CD8-positive, alpha-beta memory T cell (primary cell): ENCODE results near the gene ABLIM3. TPM values are rescaled to one million over a fixed set of nuclear protein-coding genes. Genes with fewer than 3 reads are reported as not detected.

Experiments
- CTCF ChIA-PET: fragments of 350-600 bp; sonication (Branson Sonifier 250); formaldehyde crosslinking; loops from one replicate; lab custom pipeline; 2021; ENCODE audit warnings: antibody characterized with exemption; lab: Charles Lee
- POLR2A ChIA-PET: fragments of 350-600 bp; sonication (Branson Sonifier 250); formaldehyde crosslinking; loops from one replicate; lab custom pipeline; 2021; ENCODE audit warnings: antibody characterized with exemption; lab: Charles Lee
- DNase-seq, 5 donors: peaks; one replicate each; pipeline versions ENCODE4 v3.0.0 to v3.0.0-alpha.2; 2020 to 2022; ENCODE audit warnings: mixed read lengths in 1 of 5
- H3K27ac ChIP-seq: one replicate; pipeline ENCODE4 v1.7.0; 2013; ENCODE audit warnings: low read depth, mild to moderate bottlenecking, low read length, moderate library complexity
- H3K27me3 ChIP-seq: 2 replicates; pipeline ENCODE4 v1.7.0; 2013; ENCODE audit warnings: low read length, mild to moderate bottlenecking; ENCODE audit not compliant: insufficient read depth, poor library complexity, severe bottlenecking
- H3K36me3 ChIP-seq: 2 replicates; pipeline ENCODE4 v1.7.0; 2013; ENCODE audit warnings: mild to moderate bottlenecking, low read length, moderate library complexity; ENCODE audit not compliant: insufficient read depth
- H3K4me1 ChIP-seq: 2 replicates; pipeline ENCODE4 v1.7.0; 2013; ENCODE audit warnings: mild to moderate bottlenecking, low read length, moderate library complexity; ENCODE audit not compliant: insufficient read depth
- H3K4me3 ChIP-seq: 2 replicates; pipeline ENCODE4 v1.7.0; 2013; ENCODE audit warnings: mild to moderate bottlenecking, low read length
- H3K9me3 ChIP-seq: 2 replicates; pipeline ENCODE4 v1.7.0; 2013; ENCODE audit warnings: mild to moderate bottlenecking, low read length
- H3K27ac Mint-ChIP-seq, 8 donors: one replicate each; pipeline ENCODE4 v1.8.0; 2020 to 2021; ENCODE audit warnings: mixed read lengths in 8 of 8, mild to moderate bottlenecking in 6 of 8, inconsistent platforms in 3 of 8, moderate library complexity in 3 of 8
- H3K27me3 Mint-ChIP-seq, 2 donors: one replicate each; pipeline ENCODE4 v1.8.0; 2020 to 2021; ENCODE audit warnings: mixed read lengths in 2 of 2, mild to moderate bottlenecking in 1 of 2, moderate library complexity in 1 of 2
- H3K36me3 Mint-ChIP-seq, 3 donors: one replicate each; pipeline ENCODE4 v1.8.0; 2020 to 2021; ENCODE audit warnings: mixed read lengths in 3 of 3, inconsistent platforms in 1 of 3, mild to moderate bottlenecking in 1 of 3
- H3K4me1 Mint-ChIP-seq, 3 donors: one replicate each; pipeline ENCODE4 v1.8.0; 2020 to 2021; ENCODE audit warnings: mixed read lengths in 3 of 3, inconsistent platforms in 1 of 3, mild to moderate bottlenecking in 1 of 3
- H3K4me3 Mint-ChIP-seq, 7 donors: one replicate each; pipeline ENCODE4 v1.8.0; 2020 to 2021; ENCODE audit warnings: mixed read lengths in 7 of 7, mild to moderate bottlenecking in 6 of 7, moderate library complexity in 4 of 7, inconsistent platforms in 2 of 7
- H3K9me3 Mint-ChIP-seq, 5 donors: one replicate each; pipeline ENCODE4 v1.8.0; 2020 to 2022; ENCODE audit warnings: mixed read lengths in 5 of 5, mild to moderate bottlenecking in 3 of 5, moderate library complexity in 2 of 5, inconsistent platforms in 1 of 5
- polyA plus RNA-seq: library from polyadenylated mRNA; unstranded; fragments of 300-500 nt; fragmentation: Illumina TruSeq; gene quantifications from one replicate; pipeline ENCODE4 v1.2.3, GENCODE V29; 2021
- total RNA-seq, 2 experiments: library from RNA; stranded (reverse); gene quantifications; one replicate each; pipeline ENCODE4 v1.2.3, GENCODE V29; 2021

ABLIM3 gene
- total and polyA plus RNA-seq, 3 experiments from 2014 or later = 0.09 TPM; not detected in 2

DNA sequence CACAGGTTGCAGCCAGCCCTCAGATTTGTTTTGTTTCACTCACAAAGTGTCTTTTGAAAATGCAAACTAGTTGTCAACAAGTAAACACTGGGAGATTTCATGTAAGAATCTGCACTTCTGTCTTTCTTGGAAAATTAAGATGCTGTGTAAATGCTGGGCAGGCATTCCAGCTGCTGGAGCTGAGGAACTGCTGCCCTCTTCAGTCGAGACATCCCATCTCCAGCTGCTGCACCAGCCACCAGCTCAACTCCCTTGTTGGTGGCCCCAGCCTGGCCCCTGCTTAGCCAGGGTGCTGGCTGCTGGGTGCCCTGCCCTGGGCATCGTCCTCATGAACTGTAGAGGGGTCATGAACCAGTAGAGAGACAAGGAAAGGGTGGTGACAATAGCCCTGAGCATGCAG is 97.2 kb downstream of the ABLIM3 start:
- peaks cover 19 to 23% of the 10 kb centered on the region in 2 donors for H3K27me3 Mint-ChIP-seq
- ChIA-PET POLR2A (no interaction called here), CTCF (no interaction called here)
- peaks cover 0 to 4% (median 0%) of the 10 kb centered on the region in 3 donors for H3K36me3 Mint-ChIP-seq
- peaks cover 11 to 43% (median 35%) of the 10 kb centered on the region in 3 donors for H3K4me1 Mint-ChIP-seq
- H3K4me3 Mint-ChIP-seq = no peak overlapping the region
- H3K9me3 ChIP-seq = no peaks in the 10 kb centered on the region
- H3K36me3 ChIP-seq = no peaks in the 10 kb centered on the region
- H3K27me3 ChIP-seq = no peaks in the 10 kb centered on the region
- peaks cover 28% of the 10 kb centered on the region for H3K4me1 ChIP-seq
- no peak for DNase-seq
- peak overlapping the region in 1 of 8 donors; percentile 2 for H3K27ac Mint-ChIP-seq
- H3K4me3 ChIP-seq = no peak overlapping the region
- H3K27ac ChIP-seq = no peak overlapping the region
- H3K9me3 Mint-ChIP-seq = no peaks in the 10 kb centered on the region

DNA sequence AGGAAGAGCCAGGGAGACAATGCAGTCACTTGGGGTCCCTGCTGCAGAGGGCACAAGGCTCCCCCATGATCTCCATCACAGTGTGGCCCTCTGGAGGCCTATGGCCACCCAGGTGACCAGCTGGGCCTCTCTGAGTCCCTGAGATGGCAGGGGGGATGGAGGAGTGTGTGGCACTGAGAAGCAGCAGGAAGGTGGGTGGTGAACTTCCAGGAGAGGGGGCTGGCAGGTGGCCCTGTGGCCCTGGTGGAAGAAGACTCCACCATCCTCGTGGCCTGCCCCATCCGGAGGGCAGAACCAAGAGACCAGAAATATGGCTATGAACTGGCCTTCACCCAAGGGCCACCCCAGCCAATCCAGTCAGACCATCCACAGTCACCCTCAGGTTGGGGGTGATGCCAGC is 98.6 kb downstream of the ABLIM3 start:
- Histone ChIP-seq H3K27ac (no peak overlapping the region), H3K9me3 (no peaks in the 10 kb centered on the region), H3K36me3 (no peaks in the 10 kb centered on the region), H3K4me3 (peak overlapping the region; percentile 21), H3K4me1 (peaks cover 28% of the 10 kb centered on the region), H3K27me3 (no peaks in the 10 kb centered on the region)
- ChIA-PET POLR2A (interaction anchor here (0.6 kb wide), 1 partner anchor 1910 kb away, joined by 3 read pairs; no protein-coding TSS in a partner anchor), CTCF (interaction anchor here (2.6 kb wide), 1 partner anchor 99 kb away, joined by 12 read pairs; the partner anchor contains the start of gene ABLIM3)
- peaks cover 0 to 4% (median 0%) of the 10 kb centered on the region in 3 donors for H3K36me3 Mint-ChIP-seq
- peak overlapping the region in 6 of 8 donors; percentile 42 to 91 (median 84) for H3K27ac Mint-ChIP-seq
- no peak for DNase-seq
- no peaks in the 10 kb centered on the region for H3K9me3 Mint-ChIP-seq
- H3K27me3 Mint-ChIP-seq = peaks cover 14 to 19% of the 10 kb centered on the region in 2 donors
- H3K4me3 Mint-ChIP-seq = peak overlapping the region in 5 of 7 donors; percentile 27 to 78 (median 62)
- peaks cover 11 to 44% (median 35%) of the 10 kb centered on the region in 3 donors for H3K4me1 Mint-ChIP-seq

GRCh38 chr5:149240354-149240998 is 99.2 kb downstream of the ABLIM3 start:
- H3K4me1 Mint-ChIP-seq = peaks cover 11 to 50% (median 35%) of the 10 kb centered on the region in 3 donors
- POLR2A ChIA-PET = interaction anchor here (0.6 kb wide), 1 partner anchor 1910 kb away, joined by 3 read pairs; no protein-coding TSS in a partner anchor
- H3K27me3 ChIP-seq = no peaks in the 10 kb centered on the region
- CTCF ChIA-PET = interaction anchor here (0.7 to 2.6 kb wide), 5 partner anchors 17 to 102 kb away, joined by 3 to 12 read pairs (median 6); partner anchors contain the start of gene ABLIM3
- DNase-seq = peak; percentile 51 to 90 (median 64)
- H3K9me3 ChIP-seq = no peaks in the 10 kb centered on the region
- H3K27ac Mint-ChIP-seq = peak overlapping the region; percentile 42 to 91 (median 83)
- H3K27me3 Mint-ChIP-seq = peaks cover 20 to 21% of the 10 kb centered on the region in 2 donors
- no peaks in the 10 kb centered on the region for H3K9me3 Mint-ChIP-seq
- H3K4me3 ChIP-seq = peak overlapping the region; percentile 38
- H3K27ac ChIP-seq = no peak overlapping the region
- peaks cover 0 to 4% (median 1%) of the 10 kb centered on the region in 3 donors for H3K36me3 Mint-ChIP-seq
- H3K36me3 ChIP-seq = no peaks in the 10 kb centered on the region
- peaks cover 28% of the 10 kb centered on the region for H3K4me1 ChIP-seq
- peak overlapping the region; percentile 9 to 78 (median 34) for H3K4me3 Mint-ChIP-seq

GRCh38 chr5:149242339-149242738 is 101.0 kb downstream of the ABLIM3 start:
- Mint-ChIP-seq H3K36me3 (peaks cover 0 to 13% (median 1%) of the 10 kb centered on the region in 3 donors), H3K9me3 (no peaks in the 10 kb centered on the region), H3K4me3 (peak overlapping the region in 2 of 7 donors; percentile 21 to 60), H3K27ac (peak overlapping the region in 2 of 8 donors; percentile 26 to 58), H3K4me1 (peaks cover 11 to 52% (median 35%) of the 10 kb centered on the region in 3 donors), H3K27me3 (peaks cover 25 to 26% of the 10 kb centered on the region in 2 donors)
- ChIA-PET CTCF (interaction anchor here (1.5 to 2.2 kb wide), 2 partner anchors 22 to 27 kb away, joined by 6 to 8 read pairs; no protein-coding TSS in a partner anchor), POLR2A (no interaction called here)
- Histone ChIP-seq H3K4me3 (no peak overlapping the region), H3K27ac (no peak overlapping the region), H3K9me3 (no peaks in the 10 kb centered on the region), H3K4me1 (peaks cover 28% of the 10 kb centered on the region), H3K27me3 (no peaks in the 10 kb centered on the region), H3K36me3 (no peaks in the 10 kb centered on the region)
- DNase-seq = no peak

GRCh38 chr5:149246906-149247305 is 105.6 kb downstream of the ABLIM3 start:
- Histone ChIP-seq H3K27me3 (no peaks in the 10 kb centered on the region), H3K36me3 (no peaks in the 10 kb centered on the region), H3K4me3 (no peak overlapping the region), H3K27ac (no peak overlapping the region), H3K4me1 (no peaks in the 10 kb centered on the region), H3K9me3 (no peaks in the 10 kb centered on the region)
- CTCF ChIA-PET = no interaction called here
- peaks cover 13 to 21% of the 10 kb centered on the region in 2 donors for H3K27me3 Mint-ChIP-seq
- H3K4me1 Mint-ChIP-seq = peaks cover 0 to 16% (median 6%) of the 10 kb centered on the region in 3 donors
- POLR2A ChIA-PET = no interaction called here
- no peak for DNase-seq
- no peak overlapping the region for H3K27ac Mint-ChIP-seq
- no peaks in the 10 kb centered on the region for H3K9me3 Mint-ChIP-seq
- no peak overlapping the region for H3K4me3 Mint-ChIP-seq
- peaks cover 0 to 10% (median 1%) of the 10 kb centered on the region in 3 donors for H3K36me3 Mint-ChIP-seq

- H3K4me1 Mint-ChIP-seq = peaks cover 0 to 10% (median under 1%) of the 10 kb centered on the region in 3 donors
- Histone ChIP-seq H3K36me3 (no peaks in the 10 kb centered on the region), H3K4me3 (no peak overlapping the region), H3K9me3 (no peaks in the 10 kb centered on the region), H3K4me1 (no peaks in the 10 kb centered on the region), H3K27me3 (no peaks in the 10 kb centered on the region), H3K27ac (no peak overlapping the region)
- no peaks in the 10 kb centered on the region for H3K9me3 Mint-ChIP-seq
- CTCF ChIA-PET = interaction anchor here (0.8 kb wide), 1 partner anchor 106 kb away, joined by 4 read pairs; the partner anchor contains the start of gene ABLIM3
- DNase-seq = no peak
- peaks cover 11 to 21% of the 10 kb centered on the region in 2 donors for H3K27me3 Mint-ChIP-seq
- POLR2A ChIA-PET = no interaction called here
- H3K27ac Mint-ChIP-seq = no peak overlapping the region
- no peak overlapping the region for H3K4me3 Mint-ChIP-seq
- H3K36me3 Mint-ChIP-seq = peaks cover 0 to 10% (median 1%) of the 10 kb centered on the region in 3 donors
Observed at GRCh38 chr5:149247726-149248125, 106.4 kb downstream of the ABLIM3 start.

- H3K9me3 Mint-ChIP-seq = no peaks in the 10 kb centered on the region
- no peaks in the 10 kb centered on the region for H3K4me1 ChIP-seq
- DNase-seq = no peak
Observed at GRCh38 chr5:149251546-149251945, 110.3 kb downstream of the ABLIM3 start.

DNA sequence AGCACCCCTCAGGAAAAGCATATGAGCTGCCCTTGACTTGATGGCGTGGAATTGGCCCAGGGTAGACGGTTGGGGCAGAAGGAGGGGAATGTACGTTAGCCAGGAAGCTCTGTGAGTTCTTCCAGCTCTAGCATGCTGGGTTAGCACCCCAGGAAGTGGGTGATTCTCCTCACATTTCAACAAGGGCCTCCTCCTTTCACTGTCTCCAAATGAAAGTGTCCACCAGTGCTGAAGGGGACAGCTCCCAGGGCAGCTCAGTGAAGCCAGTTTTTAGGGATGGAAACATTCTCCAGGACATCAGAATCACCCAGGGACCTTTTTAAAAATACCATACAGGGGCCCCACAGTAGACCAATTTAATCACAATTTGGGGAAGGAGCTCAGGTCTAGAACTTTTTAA is 113.2 kb downstream of the ABLIM3 start:
- no peak for DNase-seq
- Histone ChIP-seq H3K4me3 (no peak overlapping the region), H3K27ac (no peak overlapping the region), H3K27me3 (no peaks in the 10 kb centered on the region), H3K4me1 (no peaks in the 10 kb centered on the region), H3K9me3 (no peaks in the 10 kb centered on the region), H3K36me3 (no peaks in the 10 kb centered on the region)
- POLR2A ChIA-PET = no interaction called here
- H3K9me3 Mint-ChIP-seq = no peaks in the 10 kb centered on the region
- CTCF ChIA-PET = interaction anchor here (1.7 kb wide), 1 partner anchor 10 kb away, joined by 10 read pairs; no protein-coding TSS in a partner anchor
- no peak overlapping the region for H3K27ac Mint-ChIP-seq
- H3K27me3 Mint-ChIP-seq = peaks cover 9 to 40% of the 10 kb centered on the region in 2 donors
- no peaks in the 10 kb centered on the region for H3K4me1 Mint-ChIP-seq
- H3K36me3 Mint-ChIP-seq = no peaks in the 10 kb centered on the region
- no peak overlapping the region for H3K4me3 Mint-ChIP-seq

More at GRCh38 chr5:149251546-149251945, 110.3 kb downstream of the ABLIM3 start:
- POLR2A ChIA-PET = no interaction called here
- Mint-ChIP-seq H3K27me3 (peaks cover 10 to 33% of the 10 kb centered on the region in 2 donors), H3K27ac (peak overlapping the region in 1 of 8 donors; percentile 55), H3K4me3 (no peak overlapping the region), H3K36me3 (peaks cover 0 to 9% (median 0%) of the 10 kb centered on the region in 3 donors), H3K4me1 (no peaks in the 10 kb centered on the region)
- Histone ChIP-seq H3K9me3 (no peaks in the 10 kb centered on the region), H3K27me3 (no peaks in the 10 kb centered on the region), H3K36me3 (no peaks in the 10 kb centered on the region), H3K4me3 (no peak overlapping the region), H3K27ac (no peak overlapping the region)
- CTCF ChIA-PET = interaction anchor here (2.2 kb wide), 1 partner anchor 13 kb away, joined by 7 read pairs; no protein-coding TSS in a partner anchor
